GM04503 (cell line): ENCODE measurements around the gene CLCN7.

ENCODE experiments used
- DNase-seq: peaks from one replicate; pipeline ENCODE4 v3.0.0-alpha.2; 2012; ENCODE audit warnings: low read depth

CLCN7 gene

DNA sequence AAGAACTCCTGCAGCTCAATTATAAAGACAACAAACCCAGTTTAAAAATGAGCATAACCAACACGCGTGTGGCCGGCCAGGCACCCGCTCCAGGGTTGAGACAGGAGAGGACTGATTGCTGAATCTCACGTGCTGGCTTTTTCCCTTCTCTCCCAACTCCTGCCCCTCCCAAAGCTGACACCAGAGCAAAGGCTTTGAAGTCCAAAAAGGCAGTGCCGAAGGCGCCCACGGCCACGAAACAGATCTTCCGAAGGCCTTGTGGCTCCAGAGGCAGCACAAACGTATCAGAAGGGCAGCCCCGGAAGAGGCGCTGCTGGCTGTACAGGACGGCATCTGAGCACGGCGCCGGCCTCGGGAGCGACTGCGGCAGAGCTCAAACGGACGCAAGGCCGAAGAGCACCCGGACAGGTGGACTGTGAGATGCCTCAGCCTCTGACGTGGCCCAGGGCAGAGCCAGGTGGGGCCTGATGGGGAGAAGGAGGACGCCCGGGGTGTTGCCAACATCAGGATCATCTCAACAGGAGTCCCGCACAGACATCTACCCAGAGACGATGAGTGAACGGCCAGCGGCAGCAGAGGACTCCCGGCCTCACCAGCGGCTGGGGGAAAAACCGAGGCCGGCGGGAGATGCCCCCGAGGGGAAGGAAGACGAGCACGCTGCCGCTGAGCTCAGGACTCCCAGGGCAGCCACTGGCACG, 10.5 kb downstream of the CLCN7 start:
- no peak for DNase-seq

DNA sequence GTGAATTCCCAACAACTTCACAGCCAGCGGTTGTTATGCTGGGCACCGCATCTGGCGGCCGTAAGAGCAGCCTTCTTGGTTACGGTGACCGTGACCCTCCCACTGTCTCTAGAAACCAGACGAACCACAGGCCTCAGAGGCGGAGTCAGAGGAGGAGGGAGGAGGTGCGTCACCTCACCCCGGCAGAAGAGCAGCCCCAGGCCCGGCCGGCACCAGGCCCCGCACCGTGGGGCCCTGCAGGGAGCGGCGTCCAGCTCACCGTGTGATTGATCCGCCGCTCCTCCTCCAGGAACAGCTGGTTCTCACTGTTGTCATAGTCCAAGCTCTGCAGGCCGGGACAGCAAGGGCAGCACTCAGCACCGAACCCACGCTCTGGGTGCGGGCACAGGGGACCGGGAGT, 13.7 kb downstream of the CLCN7 start:
- DNase-seq, result no peak

DNA sequence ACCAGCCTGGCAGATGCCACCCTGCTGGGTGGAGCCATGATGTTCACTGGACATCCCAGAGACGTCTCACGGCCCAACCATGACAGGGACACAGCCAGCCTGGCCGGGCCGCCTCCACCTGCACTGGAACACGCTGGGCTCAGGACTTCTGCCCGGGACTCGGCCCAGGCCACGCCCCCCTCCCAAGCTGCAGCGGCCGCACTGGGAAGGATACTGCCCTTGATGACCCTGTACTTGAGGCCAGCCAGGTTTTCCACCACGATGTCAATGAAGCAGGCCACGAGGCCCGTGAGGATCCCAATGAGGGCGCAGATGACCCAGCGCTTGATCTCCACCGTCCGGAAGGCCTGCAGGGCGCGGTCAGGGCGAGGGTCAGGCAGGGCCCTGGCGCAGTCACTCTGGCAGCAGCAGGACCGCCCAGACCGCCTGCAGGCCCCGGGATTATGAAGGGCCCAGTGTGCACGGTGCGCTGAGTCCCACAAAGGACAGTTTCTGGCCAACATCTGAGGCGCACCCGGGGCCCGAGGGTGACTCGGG, 14.2 kb downstream of the CLCN7 start:
- no peak for DNase-seq

DNA sequence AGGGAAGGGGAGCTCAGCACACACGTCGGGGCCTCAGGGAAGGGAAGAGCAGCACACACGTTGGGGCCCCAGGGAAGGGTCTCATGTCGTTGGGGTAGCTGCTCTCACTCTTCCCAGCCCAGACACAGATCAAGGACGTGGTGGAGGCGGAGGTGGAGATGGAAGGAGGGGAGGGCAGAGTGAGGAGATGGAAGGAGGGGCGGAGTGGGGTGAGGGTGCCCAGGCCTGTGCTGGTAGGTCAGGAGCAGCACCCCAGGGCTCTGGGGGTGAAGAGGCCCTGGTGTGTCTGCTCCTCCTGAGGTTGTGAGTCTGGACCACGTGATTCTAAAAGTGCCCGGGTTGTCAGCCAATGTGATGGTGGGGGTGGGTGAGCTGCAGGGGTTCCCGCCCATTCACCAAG, 14.9 kb downstream of the CLCN7 start:
- no peak for DNase-seq

DNA sequence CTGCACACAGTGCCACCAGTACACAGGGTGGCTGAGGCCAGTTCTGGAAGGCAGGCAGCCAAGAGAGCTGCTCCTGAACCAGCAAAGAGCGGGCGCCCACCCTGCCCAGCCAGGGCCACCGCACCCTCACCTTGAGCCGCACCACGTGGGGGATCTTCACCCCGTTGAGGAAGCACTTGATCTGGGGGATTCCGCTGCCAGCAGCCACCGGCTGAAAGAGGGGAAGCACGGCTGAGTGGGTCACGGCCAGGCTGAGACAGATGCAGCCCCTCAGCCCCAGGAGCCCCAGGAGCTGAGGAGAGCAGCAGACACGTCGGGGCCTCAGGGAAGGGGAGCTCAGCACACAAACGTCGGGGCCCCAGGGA, 15.9 kb downstream of the CLCN7 start:
- DNase-seq, result no peak

DNA sequence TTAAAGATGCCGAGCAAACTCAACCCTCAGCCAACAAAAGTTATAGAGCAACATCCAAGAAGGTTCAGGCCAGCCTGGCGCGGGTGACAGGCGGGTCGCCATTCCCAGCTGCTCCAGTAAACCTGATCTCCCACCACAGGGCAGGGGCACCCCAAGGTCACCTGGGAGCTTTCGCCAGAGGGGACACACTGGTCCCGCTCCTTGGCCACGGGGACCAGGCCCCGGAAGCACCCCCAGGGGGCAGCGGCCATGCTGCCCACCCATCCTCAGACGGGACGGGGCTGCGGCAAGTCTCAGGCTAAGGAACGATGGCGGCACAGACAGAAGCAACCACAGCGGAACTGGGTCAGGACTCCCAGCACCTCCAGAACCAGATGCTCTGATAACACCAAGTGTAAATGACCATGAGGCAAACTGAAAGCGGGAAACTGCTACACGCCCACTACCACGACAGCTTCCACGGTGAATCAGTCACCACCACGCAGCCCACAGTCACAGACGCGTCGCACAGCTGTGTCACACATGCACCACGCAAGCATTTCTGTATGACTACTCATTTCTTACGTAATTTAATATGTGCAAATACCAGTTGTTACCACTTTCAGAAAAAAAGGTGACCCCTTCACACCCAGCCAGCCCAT, 16.4 kb downstream of the CLCN7 start:
- DNase-seq, result no peak

DNA sequence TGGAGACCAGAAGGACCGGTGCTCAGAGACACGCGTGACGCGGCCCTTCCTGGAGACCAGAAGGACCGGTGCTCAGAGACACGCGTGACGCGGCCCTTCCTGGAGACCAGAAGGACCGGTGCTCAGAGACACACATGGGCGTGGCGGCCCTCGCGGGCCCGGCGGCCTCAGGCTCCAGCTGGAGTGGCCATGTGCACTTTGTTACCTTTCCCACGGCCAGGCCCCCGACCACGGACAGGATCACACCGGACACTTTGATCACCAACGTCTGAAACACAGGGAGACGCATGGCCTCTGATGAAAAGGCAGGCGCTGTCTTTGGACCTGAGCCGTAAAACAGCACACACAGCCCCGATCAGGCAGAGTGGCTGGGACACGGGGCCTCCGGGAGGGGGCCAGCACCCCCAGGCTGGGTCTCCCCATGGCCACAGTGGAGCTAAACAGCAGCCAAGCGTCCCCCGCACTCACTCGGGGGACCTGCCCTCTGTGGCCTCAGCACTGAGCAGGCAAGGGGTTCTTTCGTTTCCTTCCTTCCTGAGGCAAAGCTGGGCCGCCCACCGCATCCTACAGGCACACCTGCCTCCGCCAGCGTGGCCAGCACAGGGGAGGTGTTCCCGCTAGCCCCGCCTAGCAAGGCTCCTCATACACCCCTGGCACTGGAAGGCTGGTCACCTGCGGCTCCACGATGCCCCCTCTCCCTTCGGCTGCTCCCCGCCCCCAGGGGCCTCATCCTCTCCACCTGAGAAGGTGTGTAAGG, 17.2 kb downstream of the CLCN7 start:
- no peak for DNase-seq

DNA sequence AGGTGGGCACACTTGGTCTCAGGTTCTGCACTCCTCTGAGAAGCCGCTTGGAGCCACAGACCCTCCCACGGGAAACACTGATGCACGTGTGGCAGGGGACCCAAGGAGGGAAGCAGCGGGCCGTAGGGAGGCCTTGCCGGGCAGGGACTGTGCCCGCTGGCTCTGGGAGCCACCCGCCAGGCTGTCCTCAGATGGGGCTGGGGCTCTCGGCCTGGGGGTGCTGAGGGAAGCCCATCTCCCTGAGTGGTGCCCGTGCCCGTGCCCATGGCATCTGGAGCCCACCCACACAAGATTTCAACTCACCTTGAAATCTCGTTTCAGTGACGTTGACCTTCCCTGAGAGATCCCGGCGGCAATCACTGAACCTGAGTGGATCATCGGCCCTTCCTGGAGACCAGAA, 17.9 kb downstream of the CLCN7 start:
- DNase-seq, result no peak

DNA sequence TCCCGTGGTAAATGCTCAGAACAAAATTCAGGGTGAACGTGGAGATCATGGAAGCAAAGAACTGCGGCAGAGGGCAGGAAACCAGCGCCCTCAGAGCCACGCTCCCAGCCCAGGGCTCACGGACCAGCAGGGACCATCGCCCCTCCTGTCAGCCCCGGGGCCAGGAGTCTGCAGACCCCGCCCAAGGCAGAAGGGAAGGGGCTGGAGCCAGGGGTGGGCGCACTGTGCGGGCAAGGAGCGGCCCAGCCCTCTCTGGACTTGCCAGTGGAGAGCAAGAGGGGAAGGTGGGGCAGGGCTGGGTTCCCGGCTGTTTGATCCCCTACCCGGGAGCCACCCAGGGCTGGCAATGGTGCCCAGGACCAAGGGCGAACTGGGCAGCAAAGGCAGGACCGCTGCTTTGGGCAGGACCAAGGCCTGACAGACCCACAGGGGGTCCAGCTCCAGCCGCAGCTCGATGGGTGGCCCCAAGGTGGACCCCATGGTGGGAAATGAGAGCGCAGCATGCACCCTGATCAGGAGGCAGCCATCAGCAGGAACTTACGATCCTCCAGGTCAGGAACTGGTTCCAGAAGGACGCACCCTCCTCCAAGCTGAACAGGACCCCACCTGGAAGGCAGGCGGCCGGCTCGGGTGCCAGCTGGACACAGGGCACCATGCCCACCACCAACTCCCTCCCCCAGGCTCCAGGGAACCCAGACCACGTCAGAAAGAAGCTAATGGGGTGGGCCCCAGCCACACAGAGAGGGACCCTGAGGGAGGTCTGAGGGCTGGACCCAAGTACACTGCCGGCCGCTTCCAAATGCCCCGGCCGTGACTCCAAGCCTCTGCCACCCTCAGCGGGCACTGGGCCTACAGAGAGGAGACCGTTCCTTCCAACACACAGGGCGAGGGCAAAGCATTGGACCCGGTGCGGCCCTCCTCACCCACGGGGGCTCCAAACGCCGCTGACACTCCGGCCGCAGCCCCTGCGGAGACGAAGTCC, 19.3 kb downstream of the CLCN7 start:
- no peak for DNase-seq

DNA sequence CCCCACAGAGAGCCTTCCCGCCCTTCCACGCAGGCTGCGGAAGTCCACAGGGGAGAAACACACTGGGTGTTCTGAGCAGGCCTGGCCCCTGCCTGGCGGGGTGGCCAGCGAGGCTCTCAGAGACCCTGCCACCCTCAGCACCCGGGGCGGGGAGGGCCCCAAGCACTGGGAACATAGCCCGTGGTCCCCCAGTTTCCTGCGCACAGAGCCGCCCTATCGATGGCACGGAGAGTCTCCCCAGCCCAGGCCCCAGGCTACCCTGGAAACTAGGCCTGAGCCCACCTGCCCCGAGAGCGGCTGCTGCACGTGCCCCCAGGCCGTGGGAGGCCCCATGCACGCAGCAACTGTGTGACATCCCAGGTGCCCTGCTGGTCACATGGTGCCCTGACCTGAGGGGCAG, 20.3 kb downstream of the CLCN7 start:
- no peak for DNase-seq

DNA sequence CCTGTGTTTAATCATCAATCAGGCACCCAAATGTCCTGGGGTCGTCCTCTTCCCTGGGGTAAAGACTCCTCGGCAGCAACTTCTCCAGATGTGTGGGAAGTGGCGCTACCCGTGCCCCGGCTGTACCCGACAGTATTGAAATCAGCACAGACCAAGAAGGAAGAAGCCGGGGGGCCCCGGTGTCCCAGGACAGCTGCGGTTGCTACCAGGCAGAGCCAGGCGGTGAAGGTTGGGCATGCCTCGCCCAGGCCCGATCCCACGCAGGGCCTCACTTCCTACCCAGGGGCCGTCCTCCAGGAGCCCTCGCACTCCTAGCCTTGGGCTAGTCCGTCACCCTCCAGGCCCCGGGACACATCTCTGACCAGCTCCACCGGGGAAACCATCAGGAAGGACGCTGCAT, 21.5 kb downstream of the CLCN7 start:
- DNase-seq, result no peak

DNA sequence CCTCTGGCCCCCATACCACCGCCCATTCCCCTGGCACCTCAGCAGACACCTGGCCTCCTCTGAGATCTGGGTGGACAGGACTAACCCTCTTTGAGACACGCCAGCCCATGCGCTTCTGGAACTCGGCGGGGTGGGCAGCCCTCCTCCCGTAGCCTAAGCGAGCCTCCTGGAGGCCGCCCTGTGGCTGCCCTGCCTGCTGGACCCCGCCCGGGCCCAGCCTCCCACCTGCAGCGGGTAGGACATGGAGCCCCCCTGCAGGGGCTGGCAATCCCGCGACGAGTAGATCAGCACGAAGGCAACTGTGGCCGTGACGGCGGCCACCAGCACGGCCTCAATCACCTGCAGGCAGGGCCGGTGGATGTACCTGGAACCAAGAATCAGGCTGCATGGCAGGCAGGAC, 22.3 kb downstream of the CLCN7 start:
- no peak for DNase-seq

DNA sequence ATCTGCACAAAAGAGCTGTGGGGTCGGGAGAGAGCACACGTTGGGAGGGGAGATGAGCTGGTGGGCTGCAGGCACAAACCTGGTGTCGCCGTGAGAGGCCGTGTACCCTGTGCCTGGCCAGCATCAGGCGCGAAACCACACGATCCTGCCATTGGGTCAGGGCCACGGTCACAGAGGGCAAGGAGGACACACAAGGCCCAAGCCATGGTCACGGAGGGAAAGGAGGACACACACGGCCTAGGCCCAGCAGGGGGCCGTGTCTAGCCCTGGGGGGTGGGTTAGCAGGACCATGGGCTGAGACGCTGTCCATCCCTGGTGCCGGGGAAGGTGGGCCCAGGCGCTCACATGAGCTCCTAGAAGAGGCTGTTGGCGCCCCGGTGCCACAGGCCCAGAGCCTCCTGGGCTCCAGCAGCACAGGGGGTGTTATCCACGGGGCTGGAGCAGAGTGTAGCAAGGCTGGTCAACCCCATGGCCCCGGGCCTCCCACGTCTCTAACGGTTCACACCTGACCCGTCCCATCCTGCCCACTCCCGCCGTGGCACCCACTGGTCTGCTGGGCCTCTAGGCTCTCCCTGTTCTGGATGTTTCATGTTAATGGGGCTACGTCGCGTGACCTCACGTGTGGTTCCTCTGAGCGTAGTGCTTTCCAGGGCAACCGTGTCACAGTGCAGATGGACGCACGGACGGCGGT, 23.0 kb downstream of the CLCN7 start:
- DNase-seq, result no peak

DNA sequence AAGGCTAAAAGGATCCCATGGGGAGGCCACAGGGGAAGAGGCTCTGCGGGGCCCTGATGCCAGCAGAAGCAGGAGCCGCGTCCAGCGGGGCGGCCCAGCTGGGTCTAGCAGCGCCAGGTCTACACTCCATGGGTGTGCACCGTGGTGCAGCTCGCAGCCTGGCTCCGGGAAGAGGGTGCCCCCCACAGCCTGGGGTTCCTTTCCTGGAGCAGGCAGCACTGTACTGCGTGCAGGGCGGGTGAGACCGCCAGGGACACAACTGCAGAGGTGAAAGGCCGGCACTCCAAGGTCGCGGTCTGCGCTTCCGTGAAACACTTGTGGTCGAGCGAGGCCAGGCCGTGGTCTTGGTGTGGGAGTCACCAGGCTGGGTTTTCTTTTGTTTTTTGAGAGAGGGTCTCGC, 24.0 kb downstream of the CLCN7 start:
- no peak for DNase-seq

DNA sequence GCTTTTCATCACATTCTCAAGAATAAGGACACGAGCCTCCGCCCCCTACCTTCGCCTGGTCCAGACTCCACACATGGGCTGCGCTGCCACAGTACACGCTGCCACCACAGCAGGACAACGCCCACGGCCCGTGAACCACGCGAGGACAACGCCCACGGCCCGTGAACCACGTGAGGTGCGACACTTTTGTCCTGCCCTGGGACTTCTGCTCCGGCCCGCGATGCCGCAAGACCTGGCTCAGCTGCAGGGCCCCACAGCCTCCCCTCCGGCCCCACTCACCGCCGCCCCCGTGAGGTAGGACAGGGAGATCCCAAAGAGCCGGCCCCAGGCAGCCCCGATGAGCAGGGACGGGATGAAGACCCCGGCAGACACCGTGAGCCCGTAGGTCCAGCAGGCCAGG, 24.6 kb downstream of the CLCN7 start:
- no peak for DNase-seq

DNA sequence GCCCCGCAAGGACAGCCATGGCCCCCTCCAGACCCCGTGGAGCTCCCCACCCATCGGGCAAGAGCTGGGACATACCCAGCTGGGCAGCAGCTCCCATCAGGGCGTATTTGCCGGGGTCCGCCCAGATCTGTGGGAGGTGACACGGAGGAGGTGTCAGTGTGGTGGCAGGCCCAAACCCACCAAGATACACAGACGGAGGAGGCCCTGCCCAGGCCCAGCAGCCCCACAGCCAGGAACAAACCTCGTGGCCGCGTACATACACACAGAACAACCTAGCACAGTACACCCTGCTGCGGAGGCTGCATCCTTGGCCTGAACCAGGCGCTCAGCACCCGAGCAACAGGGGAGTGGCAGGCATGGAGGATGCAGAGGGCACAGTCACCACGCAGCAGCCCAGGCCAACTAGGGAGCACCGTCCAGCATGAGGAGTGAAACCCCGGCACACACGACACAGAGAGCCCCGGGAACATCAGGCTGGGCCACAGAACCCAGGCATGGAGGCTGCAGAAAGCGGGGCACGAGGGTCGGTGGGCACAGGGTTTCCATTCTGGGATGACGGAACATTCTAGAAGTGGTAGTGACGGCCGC, 25.5 kb downstream of the CLCN7 start:
- no peak for DNase-seq

DNA sequence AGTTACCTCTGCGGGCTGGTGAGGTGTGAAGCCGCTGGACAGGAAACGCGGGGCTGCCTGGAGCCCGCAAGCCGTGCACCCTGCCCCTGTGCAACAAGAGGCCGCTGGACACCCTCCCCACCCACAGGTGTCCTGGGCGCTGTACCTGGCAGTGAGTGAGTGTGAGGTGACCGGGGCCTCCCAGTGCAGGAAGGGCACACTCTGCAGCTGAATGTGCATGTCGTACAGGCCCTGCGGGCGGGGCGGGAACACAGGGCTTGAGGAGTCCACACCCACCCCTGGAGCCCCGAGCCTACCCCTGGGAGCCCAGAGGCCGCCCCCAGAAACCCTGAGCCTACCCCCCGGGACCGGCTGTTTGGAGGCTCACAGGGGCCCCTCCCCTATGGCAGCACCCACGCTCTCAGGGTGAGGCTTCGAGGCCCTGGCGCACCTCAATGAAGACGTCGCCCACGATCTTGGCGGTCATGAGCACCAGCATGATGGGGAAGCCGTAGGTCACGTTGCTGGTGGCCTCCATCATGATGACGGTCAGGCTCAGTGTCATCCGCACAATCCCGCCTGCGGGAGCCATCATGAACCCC, 26.2 kb downstream of the CLCN7 start:
- no peak for DNase-seq

DNA sequence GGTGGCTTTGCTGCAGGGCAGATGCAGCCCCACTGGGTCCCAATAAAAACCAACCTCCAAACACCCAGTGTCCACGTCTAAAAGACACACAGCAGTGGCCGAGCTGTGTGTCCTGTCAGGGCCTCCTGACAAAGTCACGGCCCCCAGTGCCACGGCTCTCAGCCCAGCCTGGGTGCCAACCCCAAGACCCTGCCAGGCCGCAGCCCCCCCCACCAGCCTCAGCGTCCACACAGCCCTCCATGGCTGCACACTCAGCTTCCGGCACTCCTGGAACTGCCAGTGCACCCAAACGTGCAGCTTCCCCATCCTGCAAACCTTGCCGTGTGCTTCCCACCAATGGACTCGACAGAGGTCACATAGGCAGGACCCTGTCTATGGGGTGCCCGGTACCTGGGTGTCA, 26.9 kb downstream of the CLCN7 start:
- DNase-seq, result no peak

DNA sequence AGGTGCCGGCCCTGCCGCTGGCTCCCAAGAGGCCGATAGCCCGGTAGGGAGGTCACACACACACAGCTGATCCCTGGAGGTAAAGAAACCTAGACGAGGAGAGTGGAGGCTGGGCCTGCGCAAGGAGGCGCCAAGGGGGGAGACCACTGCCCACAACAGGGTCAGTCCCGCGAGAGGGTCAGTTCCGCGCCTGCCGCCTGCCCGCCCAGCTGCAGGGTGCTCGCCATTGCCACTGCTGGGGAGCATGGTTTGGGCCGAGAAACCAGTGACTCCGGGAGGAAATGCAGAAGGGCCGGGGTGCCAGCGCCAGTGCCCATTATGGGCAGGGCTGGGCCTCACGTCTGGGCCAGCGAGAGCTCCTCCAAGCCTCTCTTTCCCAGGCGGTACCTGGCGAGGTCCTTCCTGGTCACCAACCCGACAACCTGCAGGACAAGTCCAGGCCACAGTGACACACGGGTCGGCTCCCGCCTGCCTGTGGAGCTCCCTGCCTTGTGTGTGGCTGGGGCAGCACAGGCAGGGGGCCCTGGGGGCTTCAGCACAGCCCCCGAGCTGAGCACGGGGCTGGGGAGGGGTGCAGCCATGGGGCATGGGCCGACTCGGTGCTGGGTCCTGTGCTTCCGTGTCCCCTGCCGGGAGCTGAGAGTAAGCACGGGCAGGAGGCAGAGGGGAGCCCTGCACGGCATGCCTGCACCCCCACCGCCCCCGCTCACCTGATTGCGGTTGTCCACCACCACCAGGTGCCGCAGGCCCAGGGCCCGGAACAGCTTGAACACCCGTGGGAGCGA, 28.3 kb downstream of the CLCN7 start:
- no peak for DNase-seq
